CD1c-positive myeloid dendritic cell (primary cell): ENCODE measurements around the gene ATP6V1G3.
A peak's percentile ranks its signal among the peaks of the same experiment; 100 is the strongest.
"Not testable (repeated sequence)": the region's sequence is repeated elsewhere in the genome, so short reads cannot be mapped to it uniquely, and the experiment has no call there.

ENCODE experiments used
- DNase-seq: peaks from one replicate; pipeline ENCODE4 v3.0.0-alpha.2; 2016; ENCODE audit errors: extremely low spot score

The ATP6V1G3 gene

DNA sequence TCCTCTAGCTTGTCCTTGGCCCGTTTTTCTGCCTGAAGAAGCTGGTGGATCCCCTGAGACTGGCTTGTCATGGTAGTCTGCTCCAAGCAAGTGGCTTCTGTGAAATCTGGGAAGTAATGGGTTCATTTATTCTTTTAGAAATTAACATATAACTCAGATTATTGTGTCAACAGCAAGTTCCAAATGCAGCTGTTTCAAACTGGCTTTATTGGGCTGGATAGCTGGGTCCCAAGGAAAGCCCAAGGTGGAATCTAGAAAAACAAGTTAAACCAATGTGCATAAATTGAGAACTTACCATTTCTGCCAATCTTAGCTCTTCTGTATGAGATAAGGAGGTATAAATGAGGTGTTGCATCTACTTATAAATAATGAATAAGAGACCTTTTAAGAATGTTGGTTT lies at the start of gene ATP6V1G3:
Gene ATP6V1G3, minus strand, starts transcription at position 101 of the 400 bp plus-strand sequence. Its CDS starts 30 bp downstream, at position 71.
- no peak for DNase-seq

DNA sequence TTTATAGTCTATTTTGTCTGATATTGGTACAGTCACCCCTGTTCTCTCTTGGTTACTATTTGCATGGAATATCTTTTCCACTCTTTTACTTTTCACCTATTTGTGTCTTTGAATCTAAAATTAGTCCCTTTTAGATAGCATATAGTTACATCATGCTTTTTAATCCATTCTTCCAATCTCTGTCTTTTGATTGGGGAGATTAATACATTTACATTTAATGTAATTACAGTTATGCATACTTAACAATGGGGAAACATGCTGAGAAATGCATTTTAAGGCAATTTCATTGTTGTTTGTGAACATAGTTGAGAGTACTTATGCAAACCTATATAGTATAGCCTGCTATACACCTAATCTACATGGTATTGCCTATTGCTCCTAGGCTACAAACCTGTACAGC lies 48.4 kb upstream of the ATP6V1G3 start:
- no peak for DNase-seq

GRCh38 chr1:198584163-198584562 lies 43.7 kb upstream of the ATP6V1G3 start:
- no peak for DNase-seq

- not testable (repeated sequence) for DNase-seq
These were observed 42.8 kb upstream of the ATP6V1G3 start for GRCh38 chr1:198583209-198583802.

DNA sequence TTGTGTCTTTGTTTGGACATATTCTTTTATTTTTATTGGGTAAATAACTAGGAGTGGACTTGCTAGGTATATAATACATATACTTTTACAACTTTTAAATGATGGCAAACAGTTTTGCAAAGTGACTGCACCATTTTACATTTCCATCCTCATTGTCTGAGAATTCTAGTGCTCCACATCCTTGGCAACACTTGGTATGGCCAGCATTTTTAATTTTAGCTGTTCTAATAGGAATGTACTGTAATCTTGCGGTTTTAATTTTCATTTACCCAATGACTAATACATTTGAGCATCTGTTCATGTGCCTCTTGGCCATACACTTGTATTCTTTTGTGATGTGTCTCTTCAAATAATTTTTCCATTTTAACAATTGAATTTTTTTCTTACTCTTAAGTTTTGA lies 37.0 kb upstream of the ATP6V1G3 start:
- no peak for DNase-seq

GRCh38 chr1:198575798-198576641 lies 35.5 kb upstream of the ATP6V1G3 start:
- peak; percentile 86 for DNase-seq

- peak; percentile 60 for DNase-seq
These were observed 34.8 kb upstream of the ATP6V1G3 start for GRCh38 chr1:198575292-198575691.

DNA sequence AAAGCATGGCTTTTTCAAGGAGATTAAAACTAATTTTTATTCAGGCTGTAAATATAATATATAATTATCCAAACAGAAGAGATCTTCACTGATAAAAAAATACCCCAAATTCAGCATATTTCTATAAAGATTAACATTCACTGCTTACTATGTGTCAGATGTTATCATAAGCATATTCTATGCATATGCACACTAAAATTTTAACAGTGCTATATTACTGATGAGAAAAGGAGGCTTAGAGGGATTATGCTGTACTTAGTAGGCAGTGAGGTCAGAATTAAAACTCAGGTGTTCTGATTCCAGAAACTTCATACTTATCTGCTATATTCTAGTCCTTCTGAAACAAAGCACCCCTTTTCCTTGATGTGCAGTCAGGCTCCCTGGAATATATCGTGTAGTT lies 33.8 kb upstream of the ATP6V1G3 start:
- no peak for DNase-seq

DNA sequence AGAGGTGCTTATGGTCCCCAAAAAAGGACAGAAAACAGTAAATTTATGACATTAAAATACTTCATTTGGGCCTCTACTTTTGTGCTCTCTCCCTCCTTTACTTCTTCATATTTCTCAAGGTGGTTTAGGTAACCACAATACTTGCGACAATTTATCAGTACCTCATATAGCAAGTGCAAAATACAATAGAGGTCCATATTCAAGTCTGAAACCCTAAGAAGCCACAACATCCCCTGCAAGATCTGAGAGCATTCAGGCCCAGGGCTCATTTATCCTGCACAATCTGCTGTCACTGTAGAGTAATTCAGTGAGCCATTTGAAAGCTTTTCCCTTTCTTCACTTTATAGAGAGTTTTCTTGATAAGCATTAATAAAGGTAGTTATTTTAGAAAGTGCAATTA lies 24.2 kb upstream of the ATP6V1G3 start:
- DNase-seq, result no peak

- DNase-seq, result no peak
These were observed 23.7 kb upstream of the ATP6V1G3 start for GRCh38 chr1:198564157-198564556.

DNA sequence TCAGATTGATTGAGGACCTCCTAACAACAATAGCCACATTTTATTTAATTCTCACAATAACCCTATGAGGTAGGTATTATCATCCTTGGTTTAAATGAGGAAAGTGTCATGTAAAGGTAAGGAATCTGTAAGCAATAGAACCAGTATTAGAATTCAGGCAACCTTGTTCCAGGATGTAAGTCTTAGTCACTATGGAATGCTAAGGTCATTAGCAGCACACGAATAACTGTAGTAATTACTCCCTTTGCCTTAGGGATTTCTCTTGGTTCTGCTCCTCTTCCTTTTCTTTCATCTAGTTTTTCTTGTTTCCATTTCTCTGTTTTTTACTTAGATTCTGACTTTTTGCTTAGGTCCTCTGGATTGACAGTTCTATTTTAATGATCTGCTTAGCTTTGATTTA lies 23.1 kb upstream of the ATP6V1G3 start:
- DNase-seq, result no peak

DNA sequence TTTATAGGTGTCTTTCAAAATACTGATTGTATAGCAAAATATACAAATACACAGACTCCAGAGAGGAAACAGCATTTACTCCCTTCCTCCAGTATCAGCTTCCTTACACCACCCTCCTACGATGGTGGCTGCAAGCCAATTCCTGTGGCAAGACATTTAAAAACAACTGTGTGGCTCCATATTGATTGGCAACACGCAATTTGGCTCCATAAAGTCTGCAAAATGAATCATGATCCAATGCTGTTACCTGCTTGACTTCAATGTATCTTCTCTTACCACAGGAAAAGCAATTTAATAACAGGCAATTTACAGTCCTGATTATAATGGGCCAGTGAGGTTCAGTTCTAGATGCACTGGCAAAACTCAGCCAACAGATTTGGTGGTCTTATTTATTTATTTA lies 19.7 kb upstream of the ATP6V1G3 start:
- DNase-seq, result peak; percentile 56

DNA sequence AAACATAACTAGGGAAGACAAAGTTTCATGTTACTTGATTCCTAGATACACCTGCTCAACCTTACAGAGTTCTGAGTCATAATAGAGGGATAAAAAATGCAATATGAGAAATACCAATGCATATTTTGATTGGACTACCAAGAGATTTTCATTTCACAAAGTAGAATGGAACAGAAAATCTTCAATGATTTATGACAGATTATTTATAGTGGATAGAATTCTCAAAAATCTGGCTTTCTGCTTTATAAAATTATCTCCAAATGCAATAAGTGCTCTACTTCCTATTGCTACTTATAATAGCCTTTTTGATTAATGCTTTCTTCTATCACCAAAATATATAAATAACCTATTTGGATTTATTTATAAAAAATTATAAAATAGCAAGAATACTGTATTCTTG lies 18.9 kb upstream of the ATP6V1G3 start:
- no peak for DNase-seq

DNA sequence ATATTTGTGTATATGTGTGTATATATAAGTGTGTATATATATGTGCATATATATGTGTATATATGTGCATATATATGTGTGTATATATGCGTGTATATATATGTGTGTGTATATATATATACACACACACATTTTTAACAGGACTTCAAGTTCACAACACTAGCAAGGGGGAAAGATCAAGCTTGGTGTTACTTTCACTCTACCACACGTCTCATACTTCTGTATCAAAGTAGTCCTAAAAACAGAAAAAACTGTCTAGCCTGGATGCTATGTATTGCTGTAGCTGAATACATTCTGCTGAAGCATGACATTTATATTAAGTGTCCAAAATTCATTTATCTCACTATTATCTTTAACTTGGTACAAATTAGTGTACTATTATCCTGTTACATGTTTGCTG lies 17.9 kb upstream of the ATP6V1G3 start:
- DNase-seq, result no peak

GRCh38 chr1:198556971-198557370 lies 16.5 kb upstream of the ATP6V1G3 start:
- peak; percentile 79 for DNase-seq

DNA sequence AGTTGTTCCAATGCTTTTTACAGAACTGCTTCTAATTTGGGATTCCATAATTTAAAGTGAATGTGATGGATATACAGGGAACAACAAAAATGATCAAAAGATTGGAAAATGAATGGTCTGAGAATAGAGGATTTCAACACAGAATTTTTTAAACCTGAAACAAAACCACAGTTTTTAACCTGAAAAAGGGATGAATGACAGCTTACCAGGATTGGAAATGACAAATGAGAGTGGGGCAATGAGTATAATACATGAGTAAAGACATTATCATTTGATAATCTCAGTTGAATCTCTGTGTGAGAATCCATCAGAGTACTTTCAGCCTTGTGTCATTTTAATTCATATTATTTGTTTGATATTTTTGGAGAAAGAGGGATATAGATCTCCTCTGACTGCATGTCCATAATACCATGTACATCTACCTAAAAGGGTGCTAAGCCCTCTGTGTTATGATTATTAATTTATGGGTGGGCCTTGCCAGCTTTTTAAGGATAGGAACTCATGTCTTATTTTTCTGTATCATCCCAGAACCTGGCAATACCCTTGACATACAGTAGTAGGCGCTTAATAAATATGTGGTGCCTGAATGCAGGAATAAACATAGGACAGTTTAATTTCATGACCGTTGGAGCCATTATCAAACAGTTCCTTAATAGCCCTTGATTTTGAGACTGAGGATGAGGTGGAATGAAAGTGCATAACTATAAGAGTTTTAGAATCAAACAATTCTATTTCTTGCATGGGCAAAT lies 12.4 kb upstream of the ATP6V1G3 start:
- DNase-seq, result no peak

- DNase-seq, result no peak
These were observed 10.6 kb upstream of the ATP6V1G3 start for GRCh38 chr1:198550941-198551524.

- DNase-seq, result peak; percentile 80
These were observed 9.4 kb upstream of the ATP6V1G3 start for GRCh38 chr1:198549866-198550265.

DNA sequence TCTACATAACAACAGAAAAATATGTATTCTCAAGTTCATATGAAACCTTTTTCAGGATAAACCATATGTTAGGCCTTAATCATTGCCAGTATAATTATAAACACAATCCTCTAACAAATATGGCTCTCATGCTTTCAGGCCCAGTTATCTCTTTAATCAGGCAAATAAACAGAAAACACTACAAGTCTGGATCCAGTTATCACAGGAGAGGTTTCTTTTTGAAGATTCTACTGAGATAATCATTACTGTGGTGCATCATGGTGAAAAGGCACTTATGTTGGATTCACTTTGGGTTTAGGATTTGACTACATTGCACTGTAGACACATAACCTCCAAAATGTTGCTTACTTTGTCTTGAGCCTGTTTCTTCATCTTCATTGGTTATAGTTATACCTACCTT lies 8.4 kb upstream of the ATP6V1G3 start:
- DNase-seq, result no peak

GRCh38 chr1:198545156-198545555 lies 4.7 kb upstream of the ATP6V1G3 start:
- no peak for DNase-seq

DNA sequence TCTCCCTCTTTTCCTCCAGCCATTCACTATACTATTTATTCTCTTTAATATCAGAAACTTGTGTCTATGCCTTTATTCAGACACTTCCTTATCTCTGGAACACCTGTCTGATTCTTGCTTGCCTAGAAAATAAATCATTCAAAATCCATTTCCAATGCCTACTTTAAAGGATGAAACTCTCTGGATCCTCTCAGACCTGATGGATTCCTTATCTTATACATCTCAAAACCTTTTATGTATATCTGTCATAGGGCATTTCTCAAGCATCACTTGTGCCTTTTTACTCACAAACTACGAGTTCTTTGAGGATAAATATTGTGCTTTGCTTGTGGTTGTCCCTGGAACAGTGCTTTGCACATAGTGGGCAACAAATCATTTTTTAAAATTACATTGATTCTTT lies 3.8 kb upstream of the ATP6V1G3 start:
- no peak for DNase-seq

- DNase-seq, result peak; percentile 85
These were observed 3.3 kb upstream of the ATP6V1G3 start for GRCh38 chr1:198543670-198544260.
